NCI-H69 (cell line): ENCODE data around the gene SEM1.
"Not testable (repeated sequence)": the region's sequence is repeated elsewhere in the genome, so short reads cannot be mapped to it uniquely, and the experiment has no call there.

Experiments used
- DNase-seq: peaks from one replicate; lab custom pipeline; 2025; lab: John Stamatoyannopoulos, UW

Gene SEM1

DNA sequence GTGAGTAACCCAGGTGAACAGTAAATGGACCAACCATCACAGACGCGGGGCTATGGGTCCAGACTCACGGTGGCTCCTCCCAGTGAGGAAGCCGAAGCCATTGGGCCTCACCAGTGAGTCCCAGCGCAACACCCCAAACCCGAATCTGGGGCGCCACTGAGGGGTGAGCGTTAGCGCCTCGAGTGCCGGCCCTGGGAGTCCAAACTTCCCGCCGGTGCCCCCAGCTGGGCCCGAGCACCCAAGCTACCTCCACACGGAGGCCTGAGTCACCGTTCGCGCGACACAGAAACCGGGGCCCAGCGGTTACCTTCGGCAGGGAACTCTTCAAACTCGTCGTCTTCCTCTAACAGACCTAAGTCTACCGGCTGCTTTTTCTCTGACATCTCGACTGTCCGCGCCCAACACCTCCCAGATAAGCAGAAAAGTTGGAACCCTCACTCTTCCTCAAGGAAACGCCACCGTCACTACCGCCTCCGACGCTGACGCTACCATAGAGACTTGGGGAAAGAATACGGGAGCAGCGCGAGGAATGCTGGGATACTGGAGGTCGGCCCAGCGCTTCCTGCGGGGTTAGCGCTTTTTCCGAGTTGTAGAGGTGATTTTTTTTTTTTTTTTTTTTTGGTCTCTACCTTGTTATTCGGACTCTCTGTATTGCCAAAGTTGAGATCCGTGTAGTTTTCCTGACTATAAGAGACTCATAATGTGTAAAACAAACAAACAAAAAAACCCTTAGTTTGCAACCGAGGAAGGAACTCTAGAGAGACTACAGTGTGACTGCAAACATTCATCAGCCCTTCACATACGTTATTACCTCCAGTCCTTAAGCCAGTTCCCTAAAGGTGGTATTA, at the start of gene SEM1:
SEM1 (minus strand) TSS at position 466 of the 848 bp plus-strand sequence; CDS start at position 383, 83 bp downstream.
- DNase-seq: peak; percentile 99

DNA sequence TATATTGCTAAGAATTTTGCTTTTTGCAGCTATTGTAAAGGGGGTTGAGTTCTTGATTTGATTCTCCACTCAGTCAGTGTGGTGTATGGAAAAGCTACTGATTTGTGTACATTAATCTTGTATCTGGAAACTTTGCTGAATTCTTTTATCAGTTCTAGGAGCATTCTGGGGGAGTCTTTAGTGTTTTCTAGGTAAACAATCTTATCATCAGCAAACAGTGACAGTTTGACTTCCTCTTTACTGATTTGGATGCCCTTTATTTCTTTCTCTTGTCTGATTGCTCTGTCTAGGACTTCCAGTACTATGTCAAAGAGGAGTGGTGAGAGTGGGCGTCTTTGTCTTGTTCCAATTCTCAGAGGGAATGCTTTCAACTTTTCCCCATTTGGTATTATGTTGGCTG, 48.2 kb upstream of the SEM1 start:
- not testable (repeated sequence) for DNase-seq

DNA sequence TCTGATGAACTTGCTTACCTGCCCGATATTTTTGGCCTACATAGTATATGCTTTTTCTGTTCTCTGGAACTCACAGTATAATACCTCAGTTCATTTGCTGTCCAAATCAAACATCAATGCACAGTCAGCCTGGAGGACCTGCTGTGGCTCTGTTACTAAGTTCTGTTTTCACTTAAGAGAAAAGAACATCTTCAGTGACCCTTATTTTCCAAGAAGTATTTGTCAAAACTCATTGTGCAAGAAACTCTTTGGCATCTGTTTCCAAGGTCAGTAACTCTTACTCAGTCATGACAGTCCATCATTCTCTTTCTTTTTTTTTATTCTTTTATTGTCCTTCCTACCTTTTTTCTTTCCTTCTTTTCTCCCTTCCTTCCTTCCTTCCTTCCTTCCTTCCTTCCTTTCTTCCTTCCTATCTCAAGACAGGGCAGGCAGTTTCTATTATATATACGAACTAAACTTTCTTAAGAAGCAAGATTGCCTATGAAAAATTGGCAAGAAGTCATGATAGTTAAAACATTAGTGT, 37.8 kb upstream of the SEM1 start:
- no peak for DNase-seq

DNA sequence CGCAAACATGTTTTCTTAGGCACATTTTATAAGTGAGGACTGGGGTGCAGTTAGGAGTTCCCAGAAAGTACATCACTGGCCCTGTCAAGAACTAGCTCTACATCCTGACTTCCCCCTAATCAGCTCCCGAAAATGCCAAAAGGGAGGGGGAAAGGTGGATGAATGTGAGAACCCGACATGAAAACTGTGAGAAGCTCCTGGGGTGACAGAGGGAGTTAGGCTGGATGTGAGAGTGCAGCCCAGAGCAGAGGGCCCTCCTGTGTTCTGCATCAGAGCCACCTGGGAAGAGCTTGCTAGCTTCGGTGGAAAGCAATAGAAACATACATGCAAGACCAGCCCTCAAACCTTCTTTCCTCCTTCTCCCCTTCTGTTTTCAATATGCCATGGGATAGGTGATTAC, 30.5 kb upstream of the SEM1 start:
- peak; percentile 96 for DNase-seq

DNA sequence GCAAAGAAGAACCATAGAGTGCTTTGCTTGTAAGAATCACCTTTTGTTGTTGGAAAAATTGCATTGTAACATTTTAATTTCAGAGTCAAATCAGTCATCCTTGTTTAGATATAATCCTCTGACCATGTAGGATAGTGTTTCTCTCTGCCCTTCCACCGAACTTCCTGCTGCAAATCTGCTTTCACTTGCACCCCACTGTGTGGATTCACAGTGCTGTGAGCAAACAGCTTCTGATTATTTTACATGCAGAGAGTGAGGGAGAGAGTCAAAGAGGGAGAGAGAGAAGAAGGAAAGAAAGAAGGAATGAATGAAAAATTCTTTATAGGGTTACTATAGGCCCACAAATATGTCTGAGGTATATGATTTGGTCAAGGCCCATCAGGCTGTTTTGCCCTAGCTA, 30.0 kb upstream of the SEM1 start:
- DNase-seq: peak; percentile 97

DNA sequence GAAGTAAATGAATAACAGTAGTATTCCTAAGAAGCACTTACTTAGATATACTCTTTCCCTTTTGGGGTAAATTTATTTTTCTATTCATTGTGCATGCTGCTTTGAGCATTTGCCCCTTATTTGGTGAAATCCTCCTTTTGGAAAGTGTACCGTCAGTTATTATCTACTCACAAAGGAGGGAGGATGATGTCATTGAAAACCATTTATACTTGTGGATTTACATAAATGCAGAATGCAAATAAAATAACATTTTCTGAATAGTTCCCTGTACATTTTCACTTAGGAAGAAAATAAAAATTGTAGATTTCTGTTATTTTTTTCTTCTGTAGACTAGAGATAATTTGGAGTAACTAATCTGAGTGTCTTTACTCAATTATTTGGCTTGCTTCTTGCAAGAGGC, 29.5 kb upstream of the SEM1 start:
- peak; percentile 77 for DNase-seq

DNA sequence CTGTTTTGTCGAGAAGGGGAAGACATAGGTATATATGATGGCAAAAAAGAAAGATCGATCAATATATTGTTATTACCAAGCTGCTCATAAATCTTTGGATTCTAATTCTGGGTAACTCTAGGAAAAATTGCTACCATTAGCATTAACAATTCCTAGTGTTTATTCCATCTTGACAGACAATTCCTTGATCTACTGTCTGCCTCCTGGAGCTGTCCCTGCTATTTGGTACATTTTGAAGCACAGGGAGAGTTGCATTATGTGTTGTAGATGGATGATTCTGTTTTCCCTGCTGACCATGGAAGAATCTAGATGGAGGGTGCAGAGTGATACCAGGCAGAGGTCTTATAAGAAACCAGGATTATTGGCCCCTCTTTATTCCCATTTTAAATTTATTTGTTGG, 29.1 kb upstream of the SEM1 start:
- DNase-seq: peak; percentile 59

DNA sequence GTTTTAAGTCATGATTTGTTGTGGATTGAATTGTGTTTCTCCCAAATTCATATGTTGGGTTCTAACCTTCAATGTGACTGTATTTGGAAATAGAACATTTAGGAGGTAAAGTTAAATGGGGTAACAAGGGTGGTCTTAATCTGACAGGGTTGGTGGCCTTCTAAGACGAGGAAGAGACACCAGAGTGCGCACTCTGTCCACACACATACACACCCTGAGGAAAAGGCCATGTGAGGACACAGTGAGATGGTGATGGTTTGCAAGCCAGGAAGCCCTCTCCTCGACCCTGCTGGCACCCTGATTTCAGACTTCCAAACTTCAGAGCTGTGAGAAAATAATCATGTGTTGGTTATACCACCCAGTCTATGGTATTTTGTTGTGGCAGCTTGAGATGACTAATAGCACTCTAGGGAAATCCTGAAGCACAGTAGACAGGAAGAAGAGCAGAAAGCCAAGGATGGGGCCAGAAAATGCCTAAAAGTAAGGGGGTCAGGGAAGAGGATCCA, 28.0 kb upstream of the SEM1 start:
- DNase-seq: peak; percentile 81

DNA sequence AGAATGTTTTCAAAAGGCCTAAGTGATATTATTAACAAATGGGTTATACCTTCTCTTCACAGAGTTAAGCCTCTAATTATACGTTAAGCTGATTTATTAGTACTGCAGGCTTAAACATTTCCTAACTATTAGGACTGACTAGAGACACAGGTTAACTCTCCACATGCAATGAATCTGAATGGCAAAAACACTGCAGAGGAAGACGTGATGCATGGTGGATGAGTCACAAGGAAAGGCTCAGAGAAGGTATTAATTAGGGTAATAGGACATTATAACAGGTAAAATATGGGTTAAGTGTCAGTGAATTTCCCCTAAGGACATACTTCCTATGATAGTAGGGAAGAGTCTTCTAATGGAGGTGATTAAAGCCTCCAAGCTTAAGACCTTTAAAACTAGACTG, 24.7 kb upstream of the SEM1 start:
- DNase-seq: peak; percentile 96

DNA sequence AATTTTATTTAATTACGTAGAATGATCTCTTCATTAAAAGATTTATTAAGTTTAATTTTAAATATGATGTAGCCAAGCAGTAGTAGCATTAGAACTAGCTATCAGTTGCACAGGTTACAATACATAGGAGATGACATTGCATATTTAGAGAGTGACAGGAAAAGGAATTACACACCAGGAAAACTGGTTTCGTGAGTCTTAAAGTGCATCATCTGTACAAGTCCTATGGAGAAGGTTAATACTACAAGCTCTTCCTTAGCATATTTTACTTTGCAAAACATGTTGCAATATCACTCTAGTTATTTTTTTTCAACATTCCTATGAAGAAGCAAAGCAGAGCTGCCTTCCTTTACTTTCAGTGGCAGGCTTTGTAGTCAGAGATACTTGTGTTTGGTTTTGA, 20.2 kb upstream of the SEM1 start:
- no peak for DNase-seq

DNA sequence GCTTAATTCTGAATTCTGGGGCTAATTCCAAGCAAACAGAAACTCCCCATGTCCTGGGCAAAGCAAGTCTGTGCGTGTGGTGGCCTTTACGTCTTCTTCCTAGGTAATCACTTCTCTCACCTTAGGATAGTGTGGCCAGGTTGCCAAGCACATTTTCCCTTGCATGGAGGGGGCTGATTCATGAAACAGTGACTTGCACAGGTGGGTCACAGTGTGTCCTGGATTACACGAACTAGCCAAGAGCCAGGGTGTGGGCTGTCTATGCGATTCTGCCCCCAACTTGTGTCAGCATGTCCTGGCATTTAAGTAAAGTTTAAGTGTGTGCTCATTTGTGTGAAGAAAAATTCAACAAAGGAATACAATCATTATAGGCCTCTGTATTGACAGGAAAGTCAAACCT, 18.5 kb upstream of the SEM1 start:
- peak; percentile 54 for DNase-seq

DNA sequence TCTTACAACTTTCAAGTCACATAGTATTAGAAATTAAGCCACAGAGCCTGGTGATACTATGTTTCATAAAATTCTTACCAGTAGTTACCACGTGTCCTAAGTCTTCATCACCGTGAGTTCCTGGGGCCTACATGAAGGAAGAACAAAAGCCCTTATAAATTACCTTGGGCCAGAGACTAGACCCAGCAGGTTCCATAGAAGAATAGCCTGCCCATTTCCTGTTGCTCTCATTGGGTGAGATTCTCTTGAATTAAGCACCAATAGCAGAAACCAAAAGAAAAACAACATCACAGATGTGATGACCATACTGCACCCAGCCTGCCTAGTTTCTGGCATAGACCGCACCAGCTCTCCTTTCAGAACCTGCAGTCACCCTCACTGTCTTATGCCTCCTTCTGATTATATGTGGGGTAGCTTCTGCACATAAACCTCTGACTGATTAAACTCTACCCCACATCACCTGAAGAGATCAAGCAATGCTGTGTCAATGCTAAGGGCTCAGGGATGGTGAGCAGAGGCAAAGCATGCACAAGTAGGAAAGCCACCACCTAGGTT, 18.0 kb upstream of the SEM1 start:
- peak; percentile 82 for DNase-seq

DNA sequence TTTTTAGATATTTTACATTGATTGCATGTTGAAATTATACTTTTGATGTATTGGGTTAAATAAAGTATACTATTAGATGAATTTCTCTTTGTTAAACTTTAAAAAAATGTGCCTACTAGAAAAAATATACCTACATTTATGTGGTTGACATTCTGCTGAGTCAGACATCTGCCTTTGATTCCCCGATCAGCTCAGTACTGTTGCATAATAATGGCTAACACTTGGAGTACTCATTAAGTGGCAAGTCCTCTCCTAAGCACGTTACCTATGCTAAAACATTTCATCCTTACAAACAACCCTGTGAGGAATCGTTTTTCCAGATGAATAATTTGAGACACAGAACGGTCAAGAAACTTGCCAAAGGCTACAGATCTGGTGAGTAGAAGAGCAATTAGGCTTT, 14.0 kb upstream of the SEM1 start:
- peak; percentile 92 for DNase-seq

DNA sequence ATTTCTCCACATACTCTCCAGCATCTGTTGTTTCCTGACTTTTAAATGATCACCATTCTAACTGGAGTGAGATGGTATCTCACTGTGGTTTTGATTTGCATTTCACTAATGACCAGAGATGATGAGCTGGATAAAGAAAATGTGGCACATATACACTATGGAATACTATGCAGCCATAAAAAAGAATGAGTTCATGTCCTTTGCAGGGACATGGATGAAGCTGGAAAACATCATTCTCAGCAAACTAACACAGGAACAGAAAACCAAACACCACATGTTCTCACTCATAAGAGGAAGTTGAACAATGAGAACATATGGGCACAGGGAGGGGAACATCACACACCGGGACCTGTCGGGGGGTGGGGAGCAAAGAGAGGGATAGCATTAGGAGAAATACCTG, 13.3 kb upstream of the SEM1 start:
- peak; percentile 53 for DNase-seq

DNA sequence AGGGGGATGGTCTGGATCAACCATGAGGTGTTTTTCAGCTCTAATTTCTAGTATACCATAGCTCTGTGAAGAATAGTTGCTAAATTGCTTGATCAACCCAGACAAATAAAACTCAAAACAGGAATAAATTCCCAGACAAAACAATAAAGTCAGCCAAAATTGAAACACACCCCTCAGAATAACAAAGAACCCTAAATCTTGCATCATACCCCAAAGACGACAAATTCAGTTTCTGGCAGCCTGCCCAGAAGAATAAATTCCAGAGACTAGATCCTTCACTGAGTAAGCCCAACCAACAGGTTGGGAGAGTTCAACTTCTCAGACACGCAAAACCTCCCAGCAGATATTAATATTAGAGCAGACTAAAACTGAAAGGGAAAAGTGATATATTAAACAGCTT, 11.2 kb upstream of the SEM1 start:
- peak; percentile 72 for DNase-seq

DNA sequence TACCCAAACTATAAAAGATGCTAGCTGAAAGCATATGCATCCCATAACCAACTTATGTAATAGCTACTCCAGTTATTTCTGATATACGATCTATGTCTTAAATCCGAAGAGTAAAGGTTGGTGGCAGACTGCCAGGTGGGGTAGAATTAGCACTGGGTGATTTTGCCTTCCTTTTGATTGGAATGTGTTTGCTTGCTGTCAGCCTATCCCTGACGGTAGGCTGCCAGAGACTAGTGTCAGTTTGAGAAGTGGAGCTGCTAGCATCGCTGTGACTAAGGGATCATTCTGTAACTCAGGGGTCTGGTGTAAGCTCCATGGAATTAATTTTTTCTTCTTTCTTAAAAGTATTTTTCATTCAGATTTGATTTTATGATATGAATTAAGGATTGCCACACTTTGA, 9.5 kb upstream of the SEM1 start:
- peak; percentile 98 for DNase-seq

DNA sequence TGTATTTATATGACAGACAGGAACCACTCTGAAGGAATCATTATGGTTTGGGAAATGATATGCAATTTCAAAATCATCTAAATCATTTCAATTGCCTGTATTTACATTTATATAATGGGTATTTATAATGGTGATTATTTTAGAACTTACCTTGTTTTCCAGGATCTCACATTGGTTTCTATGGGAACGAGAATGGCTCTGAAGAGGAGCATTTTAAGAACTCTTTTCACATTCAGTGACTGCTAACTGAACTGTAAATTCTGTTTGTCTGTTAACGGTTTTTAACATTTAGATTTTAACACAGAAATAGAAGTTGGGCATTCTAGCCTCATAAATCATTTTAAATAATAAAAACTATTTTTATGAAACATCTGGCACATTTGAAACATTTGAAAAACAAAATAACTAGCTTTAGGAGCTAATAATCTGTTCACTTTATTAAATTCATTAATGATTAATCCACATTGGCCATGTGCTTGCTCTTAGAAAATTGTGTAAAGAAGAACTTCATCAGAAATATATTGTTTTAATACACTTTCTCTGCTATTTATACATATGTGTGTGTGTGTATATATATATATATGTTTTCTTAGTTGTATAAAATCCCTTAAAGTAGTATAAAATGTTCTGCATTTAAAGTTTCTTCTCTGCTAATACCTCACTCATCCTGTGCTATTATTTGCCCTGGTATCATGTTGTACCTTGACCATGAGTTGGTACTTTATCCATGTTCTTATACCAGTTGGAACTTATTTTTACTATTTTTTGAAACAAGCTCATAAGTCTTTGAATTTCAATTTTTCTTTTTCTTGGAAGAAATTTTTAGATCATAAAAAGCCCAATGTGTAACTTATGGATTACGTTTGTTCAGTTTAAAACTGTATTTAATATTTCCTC, 8.7 kb upstream of the SEM1 start:
- no peak for DNase-seq

DNA sequence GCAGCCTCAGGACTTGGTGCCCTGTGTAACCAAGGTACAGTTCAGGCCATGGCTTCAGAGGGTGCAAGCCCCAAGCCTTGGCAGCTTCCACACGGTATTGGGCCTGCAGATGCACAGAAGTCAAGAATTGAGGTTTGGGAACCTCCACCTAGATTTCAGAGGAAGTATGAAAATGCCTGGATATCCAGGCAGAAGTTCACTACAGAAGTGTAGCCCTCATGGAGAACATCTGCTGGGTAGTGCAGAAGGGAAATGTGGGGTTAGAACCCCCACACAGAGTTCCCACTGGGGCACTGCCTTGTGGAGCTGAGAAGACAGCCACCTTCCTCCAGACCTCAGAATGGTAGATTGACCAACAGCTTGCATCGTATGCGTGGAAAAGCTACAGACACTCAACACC, 3.4 kb upstream of the SEM1 start:
- no peak for DNase-seq

DNA sequence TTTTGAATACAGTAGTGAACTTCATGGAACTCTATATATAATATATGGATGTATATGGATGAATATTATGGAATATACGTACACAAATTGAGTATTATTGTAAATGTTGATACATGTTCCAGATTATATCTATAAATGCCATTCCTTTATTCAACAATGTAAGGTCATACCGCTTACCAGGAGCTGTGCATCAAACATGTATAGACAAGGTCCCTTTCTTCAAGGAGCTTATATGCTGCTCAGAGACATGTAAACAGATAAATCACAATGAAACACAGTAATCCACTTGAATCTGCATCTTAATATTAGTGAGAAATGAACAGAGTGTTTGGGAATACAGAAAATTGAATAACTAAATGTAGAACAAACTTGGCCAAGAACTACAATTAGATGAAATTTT, 898 bp upstream of the SEM1 start:
- peak; percentile 36 for DNase-seq

DNA sequence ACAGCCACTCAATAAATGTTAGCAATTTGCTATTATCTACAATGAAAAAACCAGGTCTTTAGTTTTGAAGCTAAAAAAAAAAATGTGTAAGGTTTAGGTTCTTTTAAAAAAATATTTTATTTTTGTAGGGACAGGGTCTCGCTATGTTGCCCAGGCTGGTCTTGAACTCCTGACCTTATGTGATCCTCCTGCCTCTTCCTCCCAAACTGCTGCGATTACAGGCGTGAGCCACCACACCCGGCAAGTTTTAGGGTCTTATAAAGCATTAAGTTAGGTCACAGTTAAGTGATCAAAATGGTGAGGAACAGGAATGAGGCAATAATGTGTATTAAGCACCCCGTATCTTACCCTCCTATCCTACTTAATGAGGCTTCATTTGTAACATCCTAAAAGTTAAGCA, 774 bp downstream of the SEM1 start:
- DNase-seq: peak; percentile 61

DNA sequence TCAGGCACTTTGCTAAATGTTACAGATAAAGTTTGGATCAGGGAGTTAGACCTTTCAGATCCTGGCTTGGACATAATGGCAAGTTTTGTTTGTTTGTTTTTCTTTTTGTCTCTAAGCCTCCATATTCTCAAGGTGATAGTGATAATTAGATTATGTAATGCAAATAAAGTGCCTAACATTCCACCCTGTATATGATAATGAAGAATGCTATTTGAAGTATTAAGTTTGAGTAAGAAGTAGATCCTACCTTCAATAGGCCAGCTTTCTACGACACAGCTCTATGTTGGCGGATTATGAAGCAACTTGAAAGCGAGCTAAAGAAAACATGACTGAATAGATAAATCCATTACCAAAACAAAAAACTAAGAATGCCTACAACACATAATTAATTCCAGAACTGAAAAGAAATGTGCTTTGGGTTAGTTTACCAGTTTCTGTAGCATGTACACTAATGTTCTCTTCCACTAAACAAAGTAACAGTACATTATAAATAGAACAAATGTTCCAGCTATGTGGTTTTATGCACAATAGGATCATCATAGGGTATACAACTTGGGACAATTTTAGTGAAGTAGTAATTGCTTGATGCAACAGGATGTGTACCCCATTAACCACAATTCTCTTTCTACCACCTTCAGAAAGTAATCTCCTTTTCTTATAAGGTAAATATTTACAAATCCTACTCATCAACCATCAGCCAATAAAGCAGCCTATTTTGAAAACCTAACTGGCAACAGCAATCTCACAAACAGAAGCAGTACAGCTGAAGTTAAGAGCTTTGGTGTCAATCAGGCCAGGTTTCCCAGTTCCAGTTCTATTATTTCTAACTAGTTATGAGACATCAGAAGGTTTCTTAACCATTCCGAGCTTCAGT, 1.5 kb downstream of the SEM1 start:
- DNase-seq: peak; percentile 50
